A673 (cell line): ENCODE measurements around the gene ZFAND2B.

Experiments used
- EZH2 ChIP-seq: fragments of 200-600 bp; sonication (generic); IDR thresholded peaks from 2 replicates; pipeline ENCODE4 v1.6.1; 2017; ENCODE audit warnings: borderline replicate concordance, low read depth, mild to moderate bottlenecking, mixed read lengths, antibody characterized with exemption, low read length; ENCODE audit not compliant: poor library complexity, severe bottlenecking
- TF ChIP-seq, protein P1 (sequence below): fragments of 300-800, 200-600 bp; sonication (generic); conservative IDR thresholded peaks from 2 replicates; pipeline ENCODE4 v1.5.1; 2017; ENCODE audit warnings: low read depth, mild to moderate bottlenecking, antibody characterized with exemption, low read length, moderate library complexity, mixed read lengths

DNA sequence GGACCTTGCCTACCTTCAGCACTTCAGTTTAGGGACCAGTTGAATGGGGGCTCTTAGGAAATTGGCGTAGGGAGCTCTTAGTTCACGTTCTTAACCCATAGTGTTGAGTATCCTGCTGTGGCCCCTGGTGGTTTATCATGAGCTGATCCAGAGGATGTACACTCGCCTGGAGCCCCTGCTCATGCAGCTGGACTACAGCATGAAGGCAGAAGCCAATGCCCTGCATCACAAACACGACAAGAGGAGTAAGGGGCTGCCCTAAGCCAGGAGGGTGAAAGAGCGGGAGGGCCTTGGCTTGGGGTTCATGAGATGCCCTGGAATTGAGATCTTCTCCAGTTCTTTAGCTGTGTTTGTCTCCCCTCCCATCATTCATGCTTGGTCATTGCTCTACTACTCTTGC is 25.6 kb upstream of the ZFAND2B start:
- TF ChIP-seq, protein P1, sequence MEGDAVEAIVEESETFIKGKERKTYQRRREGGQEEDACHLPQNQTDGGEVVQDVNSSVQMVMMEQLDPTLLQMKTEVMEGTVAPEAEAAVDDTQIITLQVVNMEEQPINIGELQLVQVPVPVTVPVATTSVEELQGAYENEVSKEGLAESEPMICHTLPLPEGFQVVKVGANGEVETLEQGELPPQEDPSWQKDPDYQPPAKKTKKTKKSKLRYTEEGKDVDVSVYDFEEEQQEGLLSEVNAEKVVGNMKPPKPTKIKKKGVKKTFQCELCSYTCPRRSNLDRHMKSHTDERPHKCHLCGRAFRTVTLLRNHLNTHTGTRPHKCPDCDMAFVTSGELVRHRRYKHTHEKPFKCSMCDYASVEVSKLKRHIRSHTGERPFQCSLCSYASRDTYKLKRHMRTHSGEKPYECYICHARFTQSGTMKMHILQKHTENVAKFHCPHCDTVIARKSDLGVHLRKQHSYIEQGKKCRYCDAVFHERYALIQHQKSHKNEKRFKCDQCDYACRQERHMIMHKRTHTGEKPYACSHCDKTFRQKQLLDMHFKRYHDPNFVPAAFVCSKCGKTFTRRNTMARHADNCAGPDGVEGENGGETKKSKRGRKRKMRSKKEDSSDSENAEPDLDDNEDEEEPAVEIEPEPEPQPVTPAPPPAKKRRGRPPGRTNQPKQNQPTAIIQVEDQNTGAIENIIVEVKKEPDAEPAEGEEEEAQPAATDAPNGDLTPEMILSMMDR = no peak
- TF ChIP-seq EZH2 = no peak
